ENCODE results near the gene WDFY4. TPM values are rescaled to one million over a fixed set of nuclear protein-coding genes. Genes with fewer than 3 reads are reported as not detected.

Gene WDFY4
- polyA plus RNA-seq, 2 of the 4 experiments (the other 2 are of a cell fraction) = not detected

- no peak for DNase-seq (ENCODE audit: low read depth in 1 of 2, low spot score in 1 of 2)
- Histone ChIP-seq H3K4me2 (no peak within 1 kb of the TSS), H3K9me3 (no peaks in the 10 kb centered on the region), H3K4me3 (no peak within 1 kb of the TSS), H3K4me1 (no peaks in the 10 kb centered on the region), H3K27ac (no peak within 1 kb of the TSS)
- TF ChIP-seq HOXA7 (CRISPR knock-in tag; IDR thresholded peaks at IDR 0.05) (no peak), TP53 (CRISPR knock-in tag; IDR thresholded peaks at IDR 0.05) (no peak), MAFK (IDR thresholded peaks at IDR 0.05; ENCODE audit: partially characterized antibody) (no peak), HES2 (IDR thresholded peaks at IDR 0.05) (no peak), HOXB13 (CRISPR knock-in tag; IDR thresholded peaks at IDR 0.05; ENCODE audit: low read depth) (no peak), ESRRA (IDR thresholded peaks at IDR 0.05; ENCODE audit: borderline replicate concordance, low read length) (no peak), EHMT2 (IDR thresholded peaks at IDR 0.05; ENCODE audit: low read depth) (no peak), JUNB (IDR thresholded peaks at IDR 0.05) (no peak), HDAC2 (IDR thresholded peaks at IDR 0.05) (no peak), HEYL (CRISPR knock-in tag; IDR thresholded peaks at IDR 0.05) (no peak), RCOR1 (IDR thresholded peaks at IDR 0.05; ENCODE audit: low read depth, low read length) (no peak)
- no peak for ATAC-seq
- no peak for FAIRE-seq
- ChIA-PET POLR2A (no interaction called here), CTCF (interaction anchor here (0.6 kb wide), 1 partner anchor 1431 kb away, joined by 3 read pairs; no protein-coding TSS in a partner anchor)
- WGBS (ENCODE audit: missing lambda C conversion rate) = 39% methylated on average over 2 of the region's 2 CpGs
Observed at GRCh38 chr10:48939790-48940325, 255.2 kb downstream of the WDFY4 start, which contains the start of gene LRRC18. TSS of gene LRRC18 (minus strand) at chr10:48939840. CDS start at chr10:48914155, 25,685 bp downstream.

GRCh38 chr10:48940372-48940771 is 255.7 kb downstream of the WDFY4 start:
- DNase-seq (ENCODE audit: low read depth in 1 of 2, low spot score in 1 of 2) (no peak), ATAC-seq (no peak), FAIRE-seq (no peak)
- ChIA-PET POLR2A (no interaction called here), CTCF (interaction anchor here (0.6 kb wide), 1 partner anchor 1430 kb away, joined by 3 read pairs; no protein-coding TSS in a partner anchor)
- H3K27ac ChIP-seq = no peak overlapping the region
- H3K4me2 ChIP-seq = no peak overlapping the region
- TF ChIP-seq EP300 (IDR thresholded peaks at IDR 0.05) (no peak), CBX8 (IDR thresholded peaks at IDR 0.05) (no peak), POLR2AphosphoS2 (conservative IDR thresholded peaks at IDR 0.05; ENCODE audit: low read length) (no peak), ATOH8 (CRISPR knock-in tag; IDR thresholded peaks at IDR 0.05; ENCODE audit: low read depth) (no peak), KDM1A (IDR thresholded peaks at IDR 0.05; ENCODE audit: low read depth) (no peak), RNF2 (IDR thresholded peaks at IDR 0.05; ENCODE audit: borderline replicate concordance, low read depth) (no peak), BCL3 (IDR thresholded peaks at IDR 0.05) (no peak), PBX3 (IDR thresholded peaks at IDR 0.05) (no peak), SREBF2 (IDR thresholded peaks at IDR 0.05) (no peak), BHLHE40 (IDR thresholded peaks at IDR 0.05; ENCODE audit: low read depth, low read length) (no peak), FOSB (CRISPR knock-in tag; IDR thresholded peaks at IDR 0.05) (no peak), RAD21 (conservative IDR thresholded peaks at IDR 0.05 in 1 of 2, IDR thresholded peaks at IDR 0.05 in 1 of 2) (no peak), ELK1 (IDR thresholded peaks at IDR 0.05; ENCODE audit: low read depth, low read length) (no peak)
- no peaks in the 10 kb centered on the region for H3K4me1 ChIP-seq
- 32% methylated on average over 5 of the region's 5 CpGs for WGBS (ENCODE audit: missing lambda C conversion rate)
- H3K4me3 ChIP-seq = no peak overlapping the region
- H3K9me3 ChIP-seq = no peaks in the 10 kb centered on the region
